ENCODE data around the gene TTL.

DNA sequence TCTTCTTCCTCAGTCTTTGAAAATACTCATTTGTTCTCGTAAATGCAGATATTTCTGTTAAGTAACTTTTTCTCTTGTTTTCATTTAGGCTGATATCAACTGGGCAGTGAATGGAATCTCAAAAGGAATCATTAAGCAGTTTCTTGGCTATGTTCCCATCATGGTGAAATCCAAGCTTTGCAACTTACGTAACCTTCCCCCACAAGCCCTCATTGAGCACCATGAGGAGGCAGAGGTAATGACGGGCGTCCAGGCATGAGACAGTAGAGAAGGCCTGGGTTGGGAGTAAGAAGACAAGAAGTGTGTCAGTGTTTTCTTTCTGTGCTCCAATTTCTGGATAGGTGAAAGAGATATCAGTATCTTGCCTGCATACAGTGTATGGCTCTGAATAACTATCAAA lies 65.4 kb downstream of the TTL start:
- no peak for TF ChIP-seq EZH2phosphoT487 (IDR thresholded peaks at IDR 0.05)
- TF ChIP-seq, protein P1, sequence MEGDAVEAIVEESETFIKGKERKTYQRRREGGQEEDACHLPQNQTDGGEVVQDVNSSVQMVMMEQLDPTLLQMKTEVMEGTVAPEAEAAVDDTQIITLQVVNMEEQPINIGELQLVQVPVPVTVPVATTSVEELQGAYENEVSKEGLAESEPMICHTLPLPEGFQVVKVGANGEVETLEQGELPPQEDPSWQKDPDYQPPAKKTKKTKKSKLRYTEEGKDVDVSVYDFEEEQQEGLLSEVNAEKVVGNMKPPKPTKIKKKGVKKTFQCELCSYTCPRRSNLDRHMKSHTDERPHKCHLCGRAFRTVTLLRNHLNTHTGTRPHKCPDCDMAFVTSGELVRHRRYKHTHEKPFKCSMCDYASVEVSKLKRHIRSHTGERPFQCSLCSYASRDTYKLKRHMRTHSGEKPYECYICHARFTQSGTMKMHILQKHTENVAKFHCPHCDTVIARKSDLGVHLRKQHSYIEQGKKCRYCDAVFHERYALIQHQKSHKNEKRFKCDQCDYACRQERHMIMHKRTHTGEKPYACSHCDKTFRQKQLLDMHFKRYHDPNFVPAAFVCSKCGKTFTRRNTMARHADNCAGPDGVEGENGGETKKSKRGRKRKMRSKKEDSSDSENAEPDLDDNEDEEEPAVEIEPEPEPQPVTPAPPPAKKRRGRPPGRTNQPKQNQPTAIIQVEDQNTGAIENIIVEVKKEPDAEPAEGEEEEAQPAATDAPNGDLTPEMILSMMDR (IDR thresholded peaks at IDR 0.05), result no peak
